ENCODE data around the gene CEP85L. TPM values are rescaled to one million over a fixed set of nuclear protein-coding genes. Genes with fewer than 3 reads are reported as not detected.

CEP85L gene
- total RNA-seq, 4 donors from 2014 or later = 5.3 to 10.5 (median 8.7) TPM

- whole genome bisulfite sequencing, 2 donors (ENCODE audit: low coverage in 1 of 2) = 83 to 85% methylated on average over 5 of the region's 5 CpGs
- Histone ChIP-seq H3K27ac (no peak overlapping the region), H3K4me1 (peaks cover 0 to 12% (median 5%) of the 10 kb centered on the region in 4 donors), H3K36me3 (peaks cover 0 to 4% (median 0%) of the 10 kb centered on the region in 4 donors), H3K9me3 (no peaks in the 10 kb centered on the region), H3K4me3 (no peak overlapping the region), H3K27me3 (no peaks in the 10 kb centered on the region)
- no peak for DNase-seq
- in situ Hi-C loops (cut with MboI; ENCODE audit: low pct_ligation_motif_present in 1 of 4, low pct_unique_long_range_greater_than_20kb in 1 of 4, low sequenced_read_pairs in 3 of 4) (loop anchor here in 1 of 4 donors (25.0 kb wide), 1 partner anchor 236 kb away; no protein-coding TSS in a partner anchor), intact Hi-C loops (cut with DNase I; ENCODE audit: low total_unique reads) (no loop called here)
- TF ChIP-seq EP300 (IDR thresholded peaks at IDR 0.05; ENCODE audit: low read depth) = no peak
- no peak for TF ChIP-seq POLR2AphosphoS5 (IDR thresholded peaks at IDR 0.05)
- no peak for TF ChIP-seq POLR2A (IDR thresholded peaks at IDR 0.05)
- TF ChIP-seq, protein P1, sequence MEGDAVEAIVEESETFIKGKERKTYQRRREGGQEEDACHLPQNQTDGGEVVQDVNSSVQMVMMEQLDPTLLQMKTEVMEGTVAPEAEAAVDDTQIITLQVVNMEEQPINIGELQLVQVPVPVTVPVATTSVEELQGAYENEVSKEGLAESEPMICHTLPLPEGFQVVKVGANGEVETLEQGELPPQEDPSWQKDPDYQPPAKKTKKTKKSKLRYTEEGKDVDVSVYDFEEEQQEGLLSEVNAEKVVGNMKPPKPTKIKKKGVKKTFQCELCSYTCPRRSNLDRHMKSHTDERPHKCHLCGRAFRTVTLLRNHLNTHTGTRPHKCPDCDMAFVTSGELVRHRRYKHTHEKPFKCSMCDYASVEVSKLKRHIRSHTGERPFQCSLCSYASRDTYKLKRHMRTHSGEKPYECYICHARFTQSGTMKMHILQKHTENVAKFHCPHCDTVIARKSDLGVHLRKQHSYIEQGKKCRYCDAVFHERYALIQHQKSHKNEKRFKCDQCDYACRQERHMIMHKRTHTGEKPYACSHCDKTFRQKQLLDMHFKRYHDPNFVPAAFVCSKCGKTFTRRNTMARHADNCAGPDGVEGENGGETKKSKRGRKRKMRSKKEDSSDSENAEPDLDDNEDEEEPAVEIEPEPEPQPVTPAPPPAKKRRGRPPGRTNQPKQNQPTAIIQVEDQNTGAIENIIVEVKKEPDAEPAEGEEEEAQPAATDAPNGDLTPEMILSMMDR (IDR thresholded peaks at IDR 0.05) = no peak
These were observed 128.2 kb downstream of the CEP85L start for GRCh38 chr6:118523216-118523615.

DNA sequence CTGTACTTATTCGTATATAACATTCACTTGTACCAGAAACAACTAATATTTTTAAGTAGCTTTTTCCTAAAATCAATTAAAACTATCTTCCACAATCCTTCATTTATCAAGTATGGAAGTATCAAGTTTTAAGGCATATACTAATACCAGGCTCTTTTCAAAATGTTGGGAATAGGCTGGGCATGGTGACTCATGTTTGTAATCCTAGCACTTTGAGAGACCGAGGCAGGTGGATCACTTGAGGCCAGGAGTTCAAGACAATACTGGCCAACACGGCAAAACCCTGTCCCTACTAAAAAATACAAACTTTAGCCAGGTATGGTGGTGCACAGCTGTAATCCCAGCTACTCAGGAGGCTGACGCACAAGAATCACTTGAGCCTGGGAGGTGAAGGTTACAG, 129.0 kb downstream of the CEP85L start:
- in situ Hi-C loops (cut with MboI; ENCODE audit: low pct_ligation_motif_present in 1 of 4, low pct_unique_long_range_greater_than_20kb in 1 of 4, low sequenced_read_pairs in 3 of 4) (loop anchor here in 1 of 4 donors (25.0 kb wide), 1 partner anchor 235 kb away; no protein-coding TSS in a partner anchor), intact Hi-C loops (cut with DNase I; ENCODE audit: low total_unique reads) (no loop called here)
- H3K9me3 ChIP-seq = no peaks in the 10 kb centered on the region
- WGBS, 2 donors (ENCODE audit: low coverage in 1 of 2) = 92 to 95% methylated on average over 3 to 4 of the region's 4 CpGs
- H3K27ac ChIP-seq = no peak overlapping the region
- no peak for TF ChIP-seq POLR2AphosphoS5 (IDR thresholded peaks at IDR 0.05)
- TF ChIP-seq EP300 (IDR thresholded peaks at IDR 0.05; ENCODE audit: low read depth) = no peak
- TF ChIP-seq, protein P1 (IDR thresholded peaks at IDR 0.05) = no peak
- TF ChIP-seq POLR2A (IDR thresholded peaks at IDR 0.05) = no peak
- H3K4me3 ChIP-seq = no peak overlapping the region
- H3K36me3 ChIP-seq = peaks cover 0 to 4% (median 0%) of the 10 kb centered on the region in 4 donors
- no peaks in the 10 kb centered on the region for H3K27me3 ChIP-seq
- no peak for DNase-seq
- H3K4me1 ChIP-seq = peaks cover 0 to 5% (median 4%) of the 10 kb centered on the region in 4 donors

GRCh38 chr6:118514689-118515088, 136.7 kb downstream of the CEP85L start:
- Histone ChIP-seq H3K36me3 (no peaks in the 10 kb centered on the region), H3K9me3 (peaks cover 0 to 2% of the 10 kb centered on the region in 2 donors), H3K27ac (no peak overlapping the region), H3K4me1 (no peaks in the 10 kb centered on the region), H3K27me3 (no peaks in the 10 kb centered on the region), H3K4me3 (no peak overlapping the region)
- no peak for TF ChIP-seq POLR2A (IDR thresholded peaks at IDR 0.05)
- TF ChIP-seq, protein P1 (IDR thresholded peaks at IDR 0.05) = no peak
- TF ChIP-seq POLR2AphosphoS5 (IDR thresholded peaks at IDR 0.05) = no peak
- no peak for TF ChIP-seq EP300 (IDR thresholded peaks at IDR 0.05; ENCODE audit: low read depth)
- WGBS, 2 donors (ENCODE audit: low coverage in 1 of 2) = 81 to 89% methylated on average over 3 of the region's 3 CpGs
- intact Hi-C loops (cut with DNase I; ENCODE audit: low total_unique reads) = no loop called here
- in situ Hi-C loops (cut with MboI; ENCODE audit: low pct_ligation_motif_present in 1 of 4, low pct_unique_long_range_greater_than_20kb in 1 of 4, low sequenced_read_pairs in 3 of 4) = loop anchor here in 1 of 4 donors (25.0 kb wide), 1 partner anchor 227 kb away; no protein-coding TSS in a partner anchor
- no peak for DNase-seq

GRCh38 chr6:118511930-118512715, 139.3 kb downstream of the CEP85L start:
- no peak for TF ChIP-seq EP300 (IDR thresholded peaks at IDR 0.05; ENCODE audit: low read depth)
- TF ChIP-seq, protein P1 (IDR thresholded peaks at IDR 0.05) = no peak
- no peak for TF ChIP-seq POLR2AphosphoS5 (IDR thresholded peaks at IDR 0.05)
- TF ChIP-seq POLR2A (IDR thresholded peaks at IDR 0.05) = no peak
- no peak overlapping the region for H3K4me3 ChIP-seq

More at GRCh38 chr6:118511930-118512715, 139.3 kb downstream of the CEP85L start:
- in situ Hi-C loops (cut with MboI; ENCODE audit: low pct_ligation_motif_present in 1 of 4, low pct_unique_long_range_greater_than_20kb in 1 of 4, low sequenced_read_pairs in 3 of 4) (loop anchor here in 1 of 4 donors (25.0 kb wide), 1 partner anchor 225 kb away; no protein-coding TSS in a partner anchor), intact Hi-C loops (cut with DNase I; ENCODE audit: low total_unique reads) (no loop called here)
- no peaks in the 10 kb centered on the region for H3K27me3 ChIP-seq
- peaks cover 0 to 2% of the 10 kb centered on the region in 2 donors for H3K9me3 ChIP-seq
- no peak for DNase-seq
- no peaks in the 10 kb centered on the region for H3K4me1 ChIP-seq
- no peaks in the 10 kb centered on the region for H3K36me3 ChIP-seq
- WGBS, 2 donors (ENCODE audit: low coverage in 1 of 2) = 88 to 90% methylated on average over 2 to 4 of the region's 4 CpGs
- H3K27ac ChIP-seq = no peak overlapping the region

All from transverse colon (tissue), 4 donors.